Mesenchymal stem cell (in vitro differentiated cells and primary cell): ENCODE measurements around the gene C2orf66.
A peak's percentile ranks its signal among the peaks of the same experiment; 100 is the strongest.

Source experiments
- DNase-seq: peaks from one replicate; pipeline ENCODE4 v3.0.0-alpha.2; 2013
- H2AFZ ChIP-seq: one replicate; pipeline ENCODE4 v1.6.1; 2013; ENCODE audit warnings: low read depth, mild to moderate bottlenecking, control low read depth, inconsistent platforms, low read length, moderate library complexity
- H2AK5ac ChIP-seq: 2 replicates; pipeline ENCODE4 v1.6.1; 2013; ENCODE audit warnings: low read length, moderate library complexity, mild to moderate bottlenecking, inconsistent platforms; ENCODE audit not compliant: severe bottlenecking
- H2BK120ac ChIP-seq: one replicate; pipeline ENCODE4 v1.6.1; 2013; ENCODE audit warnings: low read depth, mild to moderate bottlenecking, inconsistent platforms, low read length, moderate library complexity
- H2BK12ac ChIP-seq, 2 experiments: one replicate each; pipeline ENCODE4 v1.6.1; 2013; ENCODE audit warnings: inconsistent platforms in 2 of 2, low read length in 2 of 2, mild to moderate bottlenecking in 2 of 2, moderate library complexity in 2 of 2, control low read depth in 1 of 2
- H2BK15ac ChIP-seq: one replicate; pipeline ENCODE4 v1.6.1; 2013; ENCODE audit warnings: mild to moderate bottlenecking, low read depth, inconsistent platforms; ENCODE audit not compliant: poor library complexity, severe bottlenecking
- H2BK5ac ChIP-seq: 2 replicates; pipeline ENCODE4 v1.6.1; 2013; ENCODE audit warnings: low read depth, mild to moderate bottlenecking, low read length, control low read depth, inconsistent platforms; ENCODE audit not compliant: poor library complexity, severe bottlenecking
- H3K14ac ChIP-seq, 2 experiments: one replicate each; pipeline ENCODE4 v1.6.1; 2013; ENCODE audit warnings: inconsistent platforms in 2 of 2, low read length in 2 of 2, control low read depth in 1 of 2, mild to moderate bottlenecking in 1 of 2, moderate library complexity in 1 of 2
- H3K18ac ChIP-seq, 2 experiments: one replicate each; pipeline ENCODE4 v1.6.1; 2013; ENCODE audit warnings: inconsistent platforms in 2 of 2, low read length in 2 of 2, control low read depth in 1 of 2, low read depth in 1 of 2, mild to moderate bottlenecking in 1 of 2
- H3K23ac ChIP-seq, 2 experiments: one replicate each; pipeline ENCODE4 v1.6.1; 2013; ENCODE audit warnings: inconsistent platforms in 2 of 2, low read length in 2 of 2, mild to moderate bottlenecking in 2 of 2, moderate library complexity in 2 of 2, control low read depth in 1 of 2
- H3K27ac ChIP-seq: 2 replicates; pipeline ENCODE4 v1.5.1; 2013; ENCODE audit warnings: mild to moderate bottlenecking, moderate library complexity, low read length, control low read depth, inconsistent platforms; ENCODE audit not compliant: poor library complexity, severe bottlenecking
- H3K27me3 ChIP-seq, 2 experiments: 2 replicates each; pipeline versions ENCODE4 v1.6.1 to v1.7.0; 2013; ENCODE audit warnings: low read length in 2 of 2, mild to moderate bottlenecking in 2 of 2, moderate library complexity in 2 of 2, control low read depth in 1 of 2, inconsistent platforms in 1 of 2; ENCODE audit not compliant: control insufficient read depth in 1 of 2, insufficient read depth in 1 of 2
- H3K36me3 ChIP-seq, 2 experiments: 2 replicates each; pipeline versions ENCODE4 v1.6.1 to v1.7.0; 2013; ENCODE audit warnings: low read length in 2 of 2, control low read depth in 1 of 2, inconsistent platforms in 1 of 2, low read depth in 1 of 2, mild to moderate bottlenecking in 1 of 2; ENCODE audit not compliant: insufficient read depth in 2 of 2, control insufficient read depth in 1 of 2
- H3K4ac ChIP-seq, 2 experiments: one replicate each; pipeline ENCODE4 v1.6.1; 2013; ENCODE audit warnings: inconsistent platforms in 2 of 2, low read length in 2 of 2, mild to moderate bottlenecking in 2 of 2, moderate library complexity in 2 of 2, control low read depth in 1 of 2, low read depth in 1 of 2
- H3K4me1 ChIP-seq: 2 replicates; pipeline ENCODE4 v1.6.1; 2013; ENCODE audit warnings: low read depth, low read length, control low read depth; ENCODE audit not compliant: control insufficient read depth, insufficient read depth
- H3K4me2 ChIP-seq: 2 replicates; pipeline ENCODE4 v1.6.1; 2013; ENCODE audit warnings: low read length, mild to moderate bottlenecking, inconsistent platforms; ENCODE audit not compliant: poor library complexity, severe bottlenecking
- H3K4me3 ChIP-seq, 2 experiments: 2 replicates each; pipeline versions ENCODE4 v1.5.1 to v1.7.0; 2013; ENCODE audit warnings: low read length in 2 of 2, mild to moderate bottlenecking in 2 of 2, control low read depth in 1 of 2, low read depth in 1 of 2; ENCODE audit not compliant: insufficient read depth in 1 of 2
- H3K79me1 ChIP-seq: replicated peaks from 2 replicates; pipeline ENCODE4 v1.6.1; 2013; ENCODE audit warnings: mild to moderate bottlenecking, control low read depth, low read length, inconsistent platforms; ENCODE audit not compliant: poor library complexity, severe bottlenecking
- H3K9ac ChIP-seq: 2 replicates; pipeline ENCODE4 v1.7.0; 2013; ENCODE audit warnings: mild to moderate bottlenecking, low read length, moderate library complexity
- H3K9me3 ChIP-seq: 2 replicates; pipeline ENCODE4 v1.7.0; 2013; ENCODE audit warnings: mild to moderate bottlenecking, low read length; ENCODE audit not compliant: control insufficient read depth
- H4K8ac ChIP-seq: one replicate; pipeline ENCODE4 v1.6.1; 2013; ENCODE audit warnings: inconsistent platforms, mild to moderate bottlenecking, low read length, moderate library complexity
- H4K91ac ChIP-seq: one replicate; pipeline ENCODE4 v1.6.1; 2013; ENCODE audit warnings: mild to moderate bottlenecking, low read length, inconsistent platforms
- WGBS: methylation state at CpG from one replicate; pipeline ENCODE4 v1.1.7; 2013; ENCODE audit warnings: mixed read lengths; 5-methylcytosine and 5-hydroxymethylcytosine counted together

The C2orf66 gene

DNA sequence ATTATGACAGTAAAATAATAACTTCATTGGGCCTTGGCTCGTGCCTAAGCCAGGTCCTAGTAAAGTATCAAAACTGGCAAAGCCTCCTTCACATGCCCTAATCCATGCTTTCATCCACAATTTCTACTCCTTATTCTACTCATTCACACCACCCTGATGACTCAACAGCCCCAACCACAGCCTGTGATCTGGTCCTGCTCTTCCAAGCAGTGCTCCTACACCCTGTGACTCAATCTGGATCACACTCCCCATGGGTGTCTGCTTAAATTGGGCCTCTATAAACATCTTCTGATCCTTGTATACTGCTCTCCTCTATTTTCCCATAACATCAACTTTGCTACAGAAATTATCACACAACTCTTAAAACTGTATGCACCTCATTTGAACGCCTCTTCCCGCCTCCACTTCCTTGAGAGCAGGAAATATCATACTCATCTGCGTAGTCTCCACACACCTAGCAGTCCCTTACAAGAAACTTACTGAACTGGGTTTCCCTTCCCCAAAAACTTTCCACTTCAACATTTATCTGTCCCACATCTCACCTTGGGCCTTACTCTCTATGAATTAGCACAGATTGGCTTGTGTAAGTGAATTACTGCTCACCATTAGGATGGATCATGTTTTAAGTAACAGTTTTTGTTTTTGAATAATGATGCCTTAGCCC lies 25.6 kb downstream of the C2orf66 start:
- Histone ChIP-seq H3K27me3 (no peaks in the 10 kb centered on the region), H3K36me3 (peaks cover 6 to 91% of the 10 kb centered on the region in 2 experiments), H3K79me1 (peaks cover 14% of the 10 kb centered on the region), H3K4me2 (no peak overlapping the region), H2BK15ac (no peak overlapping the region), H3K4me3 (no peak overlapping the region), H3K27ac (no peak overlapping the region), H2AK5ac (no peak overlapping the region), H4K8ac (no peak overlapping the region), H3K9ac (peak overlapping the region; percentile 18), H4K91ac (no peak overlapping the region), H3K18ac (no peak overlapping the region), H3K4ac (no peak overlapping the region), H3K9me3 (no peaks in the 10 kb centered on the region), H2BK120ac (no peak overlapping the region), H2BK12ac (no peak overlapping the region), H3K23ac (no peak overlapping the region), H3K14ac (no peak overlapping the region), H3K4me1 (no peaks in the 10 kb centered on the region), H2BK5ac (no peak overlapping the region), H2AFZ (no peak overlapping the region)
- 98% methylated on average over 4 of the region's 4 CpGs for WGBS
- peak; percentile 45 for DNase-seq

DNA sequence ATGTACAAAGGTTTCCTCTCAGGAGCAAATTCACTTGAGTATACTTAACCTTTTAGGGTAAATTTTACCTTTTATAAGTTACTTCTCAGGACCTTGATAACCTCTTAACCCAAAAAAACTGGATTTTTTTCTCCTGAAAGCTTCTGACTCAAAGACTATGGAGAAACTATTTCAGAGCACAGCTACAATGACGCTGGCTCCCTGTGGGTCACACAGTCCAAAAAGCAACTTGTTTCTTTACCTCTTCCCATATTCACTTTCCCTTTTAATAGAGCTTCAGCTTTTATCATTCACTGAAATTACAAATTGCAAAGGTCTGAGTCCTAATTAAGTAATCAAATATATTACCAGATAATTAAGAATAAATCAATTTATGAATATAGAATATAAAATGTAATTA lies 42.1 kb downstream of the C2orf66 start:
- Histone ChIP-seq H3K27ac (no peak overlapping the region), H3K4me3 (no peak overlapping the region), H2BK15ac (no peak overlapping the region), H2BK120ac (no peak overlapping the region), H4K8ac (no peak overlapping the region), H2BK5ac (no peak overlapping the region), H3K79me1 (peaks cover under 1% of the 10 kb centered on the region), H3K27me3 (no peaks in the 10 kb centered on the region), H3K23ac (no peak overlapping the region), H3K9me3 (no peaks in the 10 kb centered on the region), H3K18ac (no peak overlapping the region), H3K36me3 (peaks cover 11 to 77% of the 10 kb centered on the region in 2 experiments), H3K4ac (no peak overlapping the region), H2AFZ (no peak overlapping the region), H4K91ac (no peak overlapping the region), H3K4me1 (no peaks in the 10 kb centered on the region), H2AK5ac (no peak overlapping the region), H2BK12ac (no peak overlapping the region), H3K14ac (no peak overlapping the region), H3K9ac (no peak overlapping the region), H3K4me2 (no peak overlapping the region)
- DNase-seq, result no peak
- WGBS, result 100% methylated on average over 1 of the region's 1 CpG

GRCh38 chr2:196759378-196759706 lies 49.8 kb downstream of the C2orf66 start:
- DNase-seq, result no peak
- no peaks in the 10 kb centered on the region for H3K27me3 ChIP-seq
- no peak overlapping the region for H2AFZ ChIP-seq
- H3K4ac ChIP-seq, result peak overlapping the region in 1 of 2 experiments; percentile 37
- no peak overlapping the region for H2BK15ac ChIP-seq
- no peak overlapping the region for H4K91ac ChIP-seq
- no peak overlapping the region for H3K4me2 ChIP-seq
- H3K79me1 ChIP-seq, result no peaks in the 10 kb centered on the region
- no peak overlapping the region for H2BK120ac ChIP-seq
- H3K9me3 ChIP-seq, result no peaks in the 10 kb centered on the region
- no peak overlapping the region for H3K27ac ChIP-seq
- H3K18ac ChIP-seq, result no peak overlapping the region
- WGBS, result 92% methylated on average over 5 of the region's 5 CpGs
- peaks cover 6 to 12% of the 10 kb centered on the region in 2 experiments for H3K36me3 ChIP-seq
- peaks cover 1% of the 10 kb centered on the region for H3K4me1 ChIP-seq
- no peak overlapping the region for H2AK5ac ChIP-seq
- H3K14ac ChIP-seq, result no peak overlapping the region
- H2BK12ac ChIP-seq, result no peak overlapping the region
- no peak overlapping the region for H3K23ac ChIP-seq
- no peak overlapping the region for H2BK5ac ChIP-seq
- no peak overlapping the region for H4K8ac ChIP-seq
- H3K4me3 ChIP-seq, result no peak overlapping the region
- H3K9ac ChIP-seq, result peak overlapping the region; percentile 46

DNA sequence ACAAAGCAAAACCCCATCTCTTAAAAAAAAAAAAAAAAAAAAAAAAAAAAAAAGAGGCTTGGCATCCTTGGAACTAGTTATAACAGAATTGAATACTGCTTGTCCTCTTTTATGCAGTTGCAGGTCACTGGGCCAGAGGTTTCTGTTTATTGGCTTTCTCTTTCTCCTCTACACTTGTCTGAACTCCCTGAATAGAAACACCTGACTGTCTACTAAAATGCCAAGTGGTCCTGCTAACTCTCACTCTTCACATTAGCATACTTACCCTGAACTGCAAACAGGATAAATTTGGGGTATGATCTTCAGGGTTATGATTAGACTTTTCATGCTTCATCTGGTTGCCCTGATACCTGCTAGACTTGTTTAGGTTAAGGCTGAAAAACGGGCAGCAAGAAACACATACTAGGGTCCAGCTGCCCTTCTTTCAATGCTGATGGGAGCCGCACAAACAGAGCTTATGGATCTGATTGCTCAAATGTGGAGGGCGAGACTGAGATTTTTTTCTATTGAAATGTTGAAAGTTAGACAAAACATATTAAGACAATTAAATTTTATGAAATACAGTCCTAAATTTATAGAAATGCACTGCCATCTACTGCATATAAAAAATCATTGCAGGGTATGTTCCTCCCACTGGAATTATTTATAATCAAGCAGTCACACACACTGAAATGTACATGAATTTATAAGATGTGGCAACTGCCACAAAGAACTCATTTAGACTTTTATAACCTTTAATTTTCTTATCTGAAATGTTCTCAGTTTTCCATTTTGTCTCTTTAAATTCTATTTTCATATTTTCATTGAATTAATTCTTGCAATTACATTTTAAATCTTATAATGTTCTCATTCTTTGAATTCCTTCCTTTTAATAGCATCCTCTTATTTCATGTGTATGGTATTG lies 50.4 kb downstream of the C2orf66 start:
- Histone ChIP-seq H3K27ac (no peak overlapping the region), H4K91ac (no peak overlapping the region), H3K9me3 (no peaks in the 10 kb centered on the region), H3K9ac (peak overlapping the region; percentile 46), H2AFZ (no peak overlapping the region), H3K18ac (no peak overlapping the region), H2BK15ac (no peak overlapping the region), H3K4me1 (peaks cover 1% of the 10 kb centered on the region), H3K27me3 (no peaks in the 10 kb centered on the region), H3K4me3 (no peak overlapping the region), H3K36me3 (peaks cover 6% of the 10 kb centered on the region in 2 experiments), H2AK5ac (no peak overlapping the region), H3K4me2 (no peak overlapping the region), H2BK5ac (no peak overlapping the region), H3K4ac (no peak overlapping the region), H2BK120ac (no peak overlapping the region), H3K23ac (no peak overlapping the region), H3K79me1 (no peaks in the 10 kb centered on the region), H4K8ac (no peak overlapping the region), H2BK12ac (no peak overlapping the region), H3K14ac (no peak overlapping the region)
- DNase-seq, result peak; percentile 17
- WGBS, result 98% methylated on average over 2 of the region's 3 CpGs
